ENCODE results near the gene RASA2. TPM values are rescaled to one million over a fixed set of nuclear protein-coding genes. Genes with fewer than 3 reads are reported as not detected.

RASA2 gene
- total RNA-seq, 1 donor from 2014 or later = 13.2 TPM

- Mint-ChIP-seq H3K4me1 (ENCODE audit: low read depth, unreplicated experiment) (no peaks in the 10 kb centered on the region), H3K27ac (ENCODE audit: unreplicated experiment) (no peak overlapping the region), H3K4me3 (ENCODE audit: unreplicated experiment) (no peak overlapping the region), H3K9me3 (ENCODE audit: unreplicated experiment) (peaks cover 2% of the 10 kb centered on the region), H3K36me3 (ENCODE audit: unreplicated experiment) (peaks cover 28% of the 10 kb centered on the region), H3K27me3 (ENCODE audit: unreplicated experiment) (peaks cover 3% of the 10 kb centered on the region)
- no peak for DNase-seq
- TF ChIP-seq CTCF (IDR thresholded peaks at IDR 0.05; ENCODE audit: partially characterized antibody, unreplicated experiment) = no peak
These were observed 113.5 kb downstream of the RASA2 start for GRCh38 chr3:141600331-141600730.

DNA sequence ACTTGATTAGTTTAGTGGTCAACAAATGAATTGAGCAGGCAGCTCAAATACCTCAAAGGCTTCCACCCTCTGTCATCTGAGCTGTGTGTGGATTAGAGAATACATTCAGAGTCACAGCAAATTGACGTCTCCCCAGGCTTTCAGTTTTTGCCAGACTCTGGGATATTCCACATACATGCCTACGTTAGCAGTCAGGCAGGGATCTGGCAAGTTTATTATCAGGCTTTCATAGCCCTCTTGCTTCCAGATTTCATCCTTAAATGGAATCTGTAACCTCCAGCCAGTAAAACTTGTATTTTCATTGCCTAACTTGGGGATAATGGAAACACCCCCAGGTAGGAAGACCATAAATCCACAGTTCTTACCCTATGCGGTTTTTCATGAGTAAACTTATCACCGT is 115.9 kb downstream of the RASA2 start:
- no peak for DNase-seq
- Mint-ChIP-seq H3K4me3 (ENCODE audit: unreplicated experiment) (no peak overlapping the region), H3K27me3 (ENCODE audit: unreplicated experiment) (peaks cover 3% of the 10 kb centered on the region), H3K27ac (ENCODE audit: unreplicated experiment) (no peak overlapping the region), H3K4me1 (ENCODE audit: low read depth, unreplicated experiment) (no peaks in the 10 kb centered on the region), H3K36me3 (ENCODE audit: unreplicated experiment) (peaks cover 25% of the 10 kb centered on the region), H3K9me3 (ENCODE audit: unreplicated experiment) (peaks cover 2% of the 10 kb centered on the region)
- no peak for TF ChIP-seq CTCF (IDR thresholded peaks at IDR 0.05; ENCODE audit: partially characterized antibody, unreplicated experiment)

GRCh38 chr3:141603473-141604035 is 116.7 kb downstream of the RASA2 start:
- peaks cover 2% of the 10 kb centered on the region for H3K9me3 Mint-ChIP-seq (ENCODE audit: unreplicated experiment)

GRCh38 chr3:141605883-141606282 is 119.1 kb downstream of the RASA2 start:
- H3K9me3 Mint-ChIP-seq (ENCODE audit: unreplicated experiment) = peaks cover 2% of the 10 kb centered on the region
- H3K27ac Mint-ChIP-seq (ENCODE audit: unreplicated experiment) = no peak overlapping the region
- H3K27me3 Mint-ChIP-seq (ENCODE audit: unreplicated experiment) = no peaks in the 10 kb centered on the region
- peaks cover 6% of the 10 kb centered on the region for H3K36me3 Mint-ChIP-seq (ENCODE audit: unreplicated experiment)
- no peak overlapping the region for H3K4me3 Mint-ChIP-seq (ENCODE audit: unreplicated experiment)
- TF ChIP-seq CTCF (IDR thresholded peaks at IDR 0.05; ENCODE audit: partially characterized antibody, unreplicated experiment) = no peak
- no peaks in the 10 kb centered on the region for H3K4me1 Mint-ChIP-seq (ENCODE audit: low read depth, unreplicated experiment)
- no peak for DNase-seq

More at GRCh38 chr3:141603473-141604035, 116.7 kb downstream of the RASA2 start:
- TF ChIP-seq CTCF (IDR thresholded peaks at IDR 0.05; ENCODE audit: partially characterized antibody, unreplicated experiment) = no peak
- Mint-ChIP-seq H3K36me3 (ENCODE audit: unreplicated experiment) (peaks cover 25% of the 10 kb centered on the region), H3K4me3 (ENCODE audit: unreplicated experiment) (no peak overlapping the region), H3K4me1 (ENCODE audit: low read depth, unreplicated experiment) (no peaks in the 10 kb centered on the region), H3K27ac (ENCODE audit: unreplicated experiment) (no peak overlapping the region), H3K27me3 (ENCODE audit: unreplicated experiment) (peaks cover 3% of the 10 kb centered on the region)
- no peak for DNase-seq

- TF ChIP-seq CTCF (IDR thresholded peaks at IDR 0.05; ENCODE audit: partially characterized antibody, unreplicated experiment) = no peak
- DNase-seq = no peak
- Mint-ChIP-seq H3K36me3 (ENCODE audit: unreplicated experiment) (no peaks in the 10 kb centered on the region), H3K27me3 (ENCODE audit: unreplicated experiment) (no peaks in the 10 kb centered on the region), H3K9me3 (ENCODE audit: unreplicated experiment) (no peaks in the 10 kb centered on the region), H3K4me1 (ENCODE audit: low read depth, unreplicated experiment) (no peaks in the 10 kb centered on the region), H3K4me3 (ENCODE audit: unreplicated experiment) (no peak overlapping the region), H3K27ac (ENCODE audit: unreplicated experiment) (no peak overlapping the region)
These were observed 121.6 kb downstream of the RASA2 start for GRCh38 chr3:141608438-141608837.

All from glutamatergic neuron (in vitro differentiated cells).